ENCODE measurements around the gene LRRC49.
A peak's percentile ranks its signal among the peaks of the same experiment; 100 is the strongest.
"Not testable (repeated sequence)": the region's sequence is repeated elsewhere in the genome, so short reads cannot be mapped to it uniquely, and the experiment has no call there.

Gene LRRC49

DNA sequence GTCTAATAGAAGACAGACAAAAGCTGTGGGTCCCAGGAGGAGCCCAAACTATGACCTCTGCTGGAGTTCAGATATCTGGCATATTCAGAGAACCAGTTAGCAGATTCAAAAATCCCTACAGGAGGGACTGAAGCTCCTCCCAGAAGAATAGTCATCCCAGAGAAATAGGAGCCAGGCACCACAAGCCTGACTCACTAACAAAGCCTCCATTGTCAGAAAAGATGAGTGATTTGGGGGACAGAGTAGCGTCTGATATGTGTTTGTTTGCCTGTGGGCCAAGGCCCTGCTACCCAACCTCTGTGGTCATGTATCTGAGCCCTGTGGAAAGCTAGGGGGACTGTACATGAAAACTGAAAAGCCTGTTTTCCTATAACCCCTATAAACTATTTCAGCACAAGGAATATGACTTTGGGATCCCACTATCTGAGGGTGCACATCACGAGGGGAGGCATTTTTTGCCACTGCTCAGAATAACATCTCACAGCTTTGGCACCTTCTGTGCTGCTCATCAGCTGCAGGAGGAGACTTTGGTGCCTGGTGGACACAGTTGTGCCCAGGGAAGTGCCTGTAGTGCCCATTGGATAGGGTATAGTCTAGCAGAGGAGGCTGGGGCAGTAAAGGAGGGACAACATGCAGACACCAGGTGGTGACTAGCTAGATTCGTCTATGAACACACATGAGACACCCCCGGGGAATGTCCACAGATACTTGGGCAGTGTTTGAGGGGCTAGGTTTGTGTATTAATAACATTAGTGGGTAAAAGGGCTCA, 29.0 kb upstream of the LRRC49 start:
- DNase-seq (ENCODE audit: extremely low read depth, insufficient read length): no peak
- H3K4me3 ChIP-seq (replicated peaks; ENCODE audit: low read depth, low read length): no peak overlapping the region
- no peak for TF ChIP-seq CTCF (IDR thresholded peaks at IDR 0.05; ENCODE audit: insufficient read depth, low read length, poor library complexity, severe bottlenecking)
- H3K36me3 ChIP-seq (ENCODE audit: control insufficient read depth, insufficient read depth, low read length): no peaks in the 10 kb centered on the region
- no peaks in the 10 kb centered on the region; the same call in 1 of the 2 replicates for H3K27me3 ChIP-seq (replicated peaks; ENCODE audit: control insufficient read depth, insufficient read depth, low read length)

DNA sequence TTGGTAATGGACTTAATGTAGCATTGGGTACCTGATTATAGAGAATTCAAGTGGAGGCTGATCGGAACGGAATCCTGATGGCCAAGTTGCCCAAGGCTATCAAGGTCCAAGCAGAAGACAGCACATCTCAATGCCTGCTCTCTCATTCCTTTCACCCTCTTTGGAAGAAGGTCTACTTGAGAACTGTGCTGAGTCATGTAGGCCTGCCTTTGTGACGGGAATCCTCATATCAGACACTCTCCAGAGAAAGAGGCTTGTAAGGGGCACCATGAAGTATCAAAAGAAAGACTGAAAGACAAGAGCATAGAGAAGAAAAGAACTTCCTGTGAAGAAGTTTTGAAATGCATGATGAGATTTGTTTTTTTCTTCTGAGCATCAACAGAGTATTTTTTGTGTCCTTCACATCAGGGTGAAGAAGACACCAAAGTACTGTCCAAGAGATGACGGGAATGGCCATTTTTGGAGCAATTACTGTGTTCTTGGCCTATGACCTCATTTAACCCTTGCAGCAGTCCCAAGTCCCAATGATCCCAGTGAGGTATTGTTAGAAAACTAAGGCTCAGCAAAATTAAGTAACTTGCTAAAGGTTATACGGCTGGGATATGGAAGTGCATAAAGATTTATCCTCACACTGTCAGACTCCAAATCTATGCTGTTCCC, 25.5 kb upstream of the LRRC49 start:
- no peak for TF ChIP-seq CTCF (IDR thresholded peaks at IDR 0.05; ENCODE audit: insufficient read depth, low read length, poor library complexity, severe bottlenecking)
- no peak for DNase-seq (ENCODE audit: extremely low read depth, insufficient read length)

DNA sequence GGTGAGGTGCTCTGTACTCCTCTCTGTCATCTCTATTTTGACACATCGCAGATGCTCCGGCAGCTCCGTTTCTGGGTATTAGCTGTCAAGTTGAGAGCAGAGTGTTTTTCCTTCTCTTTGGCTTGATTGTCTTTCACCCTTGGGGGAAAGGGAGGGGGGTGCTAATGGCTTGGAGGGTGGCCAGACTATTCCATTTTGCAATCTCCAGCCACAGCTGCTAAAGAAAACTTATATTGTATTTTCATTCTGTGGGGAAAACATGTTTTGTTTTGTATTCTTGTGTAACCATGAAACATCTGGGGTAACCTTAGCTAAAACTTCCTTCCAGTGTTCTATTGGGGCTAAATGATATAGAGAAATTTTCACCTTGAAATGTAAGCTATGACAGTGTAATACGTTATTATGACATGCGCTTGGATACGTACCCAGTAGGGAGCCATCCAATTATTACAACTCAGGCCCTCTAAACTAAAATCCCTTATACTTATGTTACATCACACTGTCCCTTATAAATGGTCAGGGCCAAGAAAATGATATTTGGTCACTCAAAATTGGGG, 24.6 kb upstream of the LRRC49 start:
- DNase-seq (ENCODE audit: extremely low read depth, insufficient read length): no peak
- Histone ChIP-seq H3K36me3 (ENCODE audit: control insufficient read depth, insufficient read depth, low read length) (no peaks in the 10 kb centered on the region), H3K4me3 (replicated peaks; ENCODE audit: low read depth, low read length) (no peak overlapping the region), H3K27me3 (replicated peaks; ENCODE audit: control insufficient read depth, insufficient read depth, low read length) (no peaks in the 10 kb centered on the region; the same call in 1 of the 2 replicates)
- TF ChIP-seq CTCF (IDR thresholded peaks at IDR 0.05; ENCODE audit: insufficient read depth, low read length, poor library complexity, severe bottlenecking): no peak

More for the DNA sequence above, 25.5 kb upstream of the LRRC49 start:
- H3K36me3 ChIP-seq (ENCODE audit: control insufficient read depth, insufficient read depth, low read length): no peaks in the 10 kb centered on the region
- H3K4me3 ChIP-seq (replicated peaks; ENCODE audit: low read depth, low read length): no peak overlapping the region
- no peaks in the 10 kb centered on the region; the same call in 1 of the 2 replicates for H3K27me3 ChIP-seq (replicated peaks; ENCODE audit: control insufficient read depth, insufficient read depth, low read length)

- Histone ChIP-seq H3K27me3 (replicated peaks; ENCODE audit: control insufficient read depth, insufficient read depth, low read length) (no peaks in the 10 kb centered on the region), H3K36me3 (ENCODE audit: control insufficient read depth, insufficient read depth, low read length) (no peaks in the 10 kb centered on the region), H3K4me3 (replicated peaks; ENCODE audit: low read depth, low read length) (no peak overlapping the region)
- TF ChIP-seq CTCF (IDR thresholded peaks at IDR 0.05; ENCODE audit: insufficient read depth, low read length, poor library complexity, severe bottlenecking): no peak
- no peak for DNase-seq (ENCODE audit: extremely low read depth, insufficient read length)
Observed at GRCh38 chr15:70869346-70869745, 23.3 kb upstream of the LRRC49 start.

DNA sequence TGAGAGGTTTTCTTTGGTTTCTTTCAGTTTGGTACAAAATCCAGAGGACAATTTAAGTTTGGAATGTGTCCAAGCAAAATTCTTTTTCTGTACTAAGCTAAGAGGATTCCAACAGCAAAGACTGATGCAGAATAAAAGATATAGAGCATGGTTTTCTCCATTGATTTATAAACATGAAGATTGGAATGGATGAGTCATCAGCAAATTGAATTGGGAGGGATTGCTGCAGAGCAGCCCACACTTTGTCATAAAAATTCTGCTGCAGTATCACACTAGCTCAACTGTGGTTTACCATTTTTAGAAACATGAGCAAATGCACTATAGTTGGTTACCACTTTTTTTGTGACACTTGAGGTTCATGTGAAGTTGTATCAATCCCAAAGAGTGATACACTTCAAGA, 22.6 kb upstream of the LRRC49 start:
- Histone ChIP-seq H3K36me3 (ENCODE audit: control insufficient read depth, insufficient read depth, low read length) (no peaks in the 10 kb centered on the region), H3K4me3 (replicated peaks; ENCODE audit: low read depth, low read length) (no peak overlapping the region), H3K27me3 (replicated peaks; ENCODE audit: control insufficient read depth, insufficient read depth, low read length) (no peaks in the 10 kb centered on the region)
- DNase-seq (ENCODE audit: extremely low read depth, insufficient read length): peak; percentile 39
- TF ChIP-seq CTCF (IDR thresholded peaks at IDR 0.05; ENCODE audit: insufficient read depth, low read length, poor library complexity, severe bottlenecking): no peak

DNA sequence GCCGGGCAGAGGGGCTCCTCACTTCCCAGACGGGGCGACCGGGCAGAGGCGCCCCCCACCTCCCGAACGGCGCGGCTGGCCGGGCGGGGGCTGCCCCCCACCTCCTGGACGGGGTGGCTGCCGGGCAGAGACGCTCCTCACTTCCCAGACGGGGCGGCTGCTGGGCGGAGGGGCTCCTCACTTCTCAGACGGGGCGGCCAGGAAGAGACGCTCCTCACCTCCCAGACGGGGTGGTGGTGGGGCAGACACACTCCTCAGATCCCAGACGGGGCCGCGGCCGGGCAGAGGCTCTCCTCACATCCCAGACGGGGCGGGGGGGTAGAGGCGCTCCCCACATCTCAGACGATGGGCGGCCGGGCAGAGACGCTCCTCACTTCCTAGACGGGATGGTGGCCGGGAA, 21.1 kb upstream of the LRRC49 start:
- H3K27me3 ChIP-seq (replicated peaks; ENCODE audit: control insufficient read depth, insufficient read depth, low read length); H3K36me3 ChIP-seq (ENCODE audit: control insufficient read depth, insufficient read depth, low read length); DNase-seq (ENCODE audit: extremely low read depth, insufficient read length); H3K4me3 ChIP-seq (replicated peaks; ENCODE audit: low read depth, low read length): not testable (repeated sequence)
